PC-9 (cell line): ENCODE results near the gene BCAS3. TPM values are rescaled to one million over a fixed set of nuclear protein-coding genes. Genes with fewer than 3 reads are reported as not detected.

Experiments used
- BruUV-seq: library from RNA; stranded (reverse); fragments of 400-500 nt; replicated peaks from 2 replicates; lab custom pipeline; 2021; lab: Mats Ljungman, UMichigan
- CTCF ChIA-PET: fragments of 300-600 bp; sonication (Branson Sonifier 250); formaldehyde crosslinking; loops from one replicate; lab custom pipeline; 2022; ENCODE audit warnings: antibody characterized with exemption; lab: Charles Lee
- POLR2A ChIA-PET: fragments of 300-600 bp; sonication (Branson Sonifier 250); formaldehyde crosslinking; loops from one replicate; lab custom pipeline; 2022; ENCODE audit warnings: antibody characterized with exemption; ENCODE audit not compliant: unreplicated experiment; lab: Charles Lee
- DNase-seq, 2 experiments: peaks; one replicate each; pipeline versions ENCODE4 v3.0.0 to v3.0.0-alpha.2; 2015 to 2022; ENCODE audit warnings: mixed read lengths in 1 of 2
- H2AFZ ChIP-seq: fragments of 200-600 bp; sonication (generic); 2 replicates; pipeline ENCODE4 v1.8.1; 2017; ENCODE audit warnings: antibody characterized with exemption
- H3F3A ChIP-seq: fragments of 200-600 bp; sonication (generic); 2 replicates; pipeline ENCODE4 v1.8.1; 2017; ENCODE audit warnings: antibody characterized with exemption, mild to moderate bottlenecking, low read depth; ENCODE audit not compliant: insufficient read depth
- H3K27ac ChIP-seq: fragments of 200-600 bp; sonication (generic); 2 replicates; pipeline ENCODE4 v1.6.1; 2016; ENCODE audit warnings: mixed run types
- H3K27me3 ChIP-seq: fragments of 200-600 bp; sonication (generic); 2 replicates; pipeline ENCODE4 v1.6.1; 2016; ENCODE audit warnings: low read depth, mixed run types; ENCODE audit not compliant: insufficient read depth
- H3K36me3 ChIP-seq: fragments of 200-600 bp; sonication (generic); 2 replicates; pipeline ENCODE4 v1.6.1; 2016; ENCODE audit warnings: low read depth, mixed run types
- H3K4me1 ChIP-seq: fragments of 200-600 bp; sonication (generic); replicated peaks from 2 replicates; pipeline ENCODE4 v1.6.1; 2016; ENCODE audit warnings: mixed run types; ENCODE audit not compliant: insufficient read depth
- H3K4me2 ChIP-seq: fragments of 200-600 bp; sonication (generic); 2 replicates; pipeline ENCODE4 v1.6.1; 2017; ENCODE audit warnings: mixed run types
- H3K4me3 ChIP-seq: fragments of 200-600 bp; sonication (generic); 2 replicates; pipeline ENCODE4 v1.6.1; 2016; ENCODE audit warnings: mixed run types
- H3K79me2 ChIP-seq: fragments of 200-600 bp; sonication (generic); 2 replicates; pipeline ENCODE4 v1.6.1; 2017; ENCODE audit warnings: low read depth, mixed run types
- H3K9me2 ChIP-seq: fragments of 200-600 bp; sonication (generic); 2 replicates; pipeline ENCODE4 v1.8.1; 2017; ENCODE audit warnings: mild to moderate bottlenecking; ENCODE audit not compliant: insufficient read depth
- H3K9me3 ChIP-seq: fragments of 200-600 bp; sonication (generic); 2 replicates; pipeline ENCODE4 v1.8.1; 2016; ENCODE audit warnings: low read depth; ENCODE audit not compliant: insufficient read depth
- H4K20me1 ChIP-seq: fragments of 200-600 bp; sonication (generic); 2 replicates; pipeline ENCODE4 v1.8.1; 2017; ENCODE audit not compliant: insufficient read depth
- EZH2 ChIP-seq: fragments of 200-600 bp; sonication (generic); IDR thresholded peaks from 2 replicates; pipeline ENCODE4 v1.8.0; 2017; ENCODE audit warnings: antibody characterized with exemption, low read depth
- intact Hi-C: fragments of 100-400 bp; cut with micrococcal nuclease; formaldehyde crosslinking; loops from one replicate; pipeline ENCODE4 v1.10.0; 2022; ENCODE audit not compliant: unreplicated experiment
- total RNA-seq: library from RNA; stranded (reverse); gene quantifications from 2 replicates; pipeline ENCODE4 v1.2.3, GENCODE V29; 2021
- TF ChIP-seq, protein P1 (sequence below): fragments of 200-600 bp; sonication (generic); conservative IDR thresholded peaks from 2 replicates; pipeline ENCODE4 v1.6.1; 2017; ENCODE audit warnings: mixed run types, antibody characterized with exemption, mild to moderate bottlenecking, moderate library complexity

BCAS3 gene
- total RNA-seq, 1 experiment from 2014 or later: 26.0 TPM

DNA sequence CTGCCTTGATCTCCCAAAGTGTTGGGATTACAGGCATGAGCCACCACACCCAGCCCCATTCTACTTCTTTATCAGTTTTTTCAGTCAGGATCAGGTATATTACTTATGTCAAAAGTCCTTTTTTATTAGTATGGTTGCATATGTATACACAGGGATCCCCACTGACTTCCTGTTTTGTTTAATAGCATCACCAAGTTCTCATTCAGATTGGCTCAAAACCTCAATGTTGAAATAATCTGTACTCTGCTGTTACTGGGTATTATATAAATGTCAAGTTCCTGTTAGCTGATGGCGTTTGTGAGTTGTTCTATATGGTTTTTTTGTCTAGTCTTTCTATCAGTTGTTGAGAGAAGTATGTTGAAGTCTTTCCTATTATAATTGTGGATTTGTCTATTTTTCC lies 168.5 kb downstream of the BCAS3 start:
- BruUV-seq: no TSS peak
- TF ChIP-seq EZH2: no peak
- TF ChIP-seq, protein P1, sequence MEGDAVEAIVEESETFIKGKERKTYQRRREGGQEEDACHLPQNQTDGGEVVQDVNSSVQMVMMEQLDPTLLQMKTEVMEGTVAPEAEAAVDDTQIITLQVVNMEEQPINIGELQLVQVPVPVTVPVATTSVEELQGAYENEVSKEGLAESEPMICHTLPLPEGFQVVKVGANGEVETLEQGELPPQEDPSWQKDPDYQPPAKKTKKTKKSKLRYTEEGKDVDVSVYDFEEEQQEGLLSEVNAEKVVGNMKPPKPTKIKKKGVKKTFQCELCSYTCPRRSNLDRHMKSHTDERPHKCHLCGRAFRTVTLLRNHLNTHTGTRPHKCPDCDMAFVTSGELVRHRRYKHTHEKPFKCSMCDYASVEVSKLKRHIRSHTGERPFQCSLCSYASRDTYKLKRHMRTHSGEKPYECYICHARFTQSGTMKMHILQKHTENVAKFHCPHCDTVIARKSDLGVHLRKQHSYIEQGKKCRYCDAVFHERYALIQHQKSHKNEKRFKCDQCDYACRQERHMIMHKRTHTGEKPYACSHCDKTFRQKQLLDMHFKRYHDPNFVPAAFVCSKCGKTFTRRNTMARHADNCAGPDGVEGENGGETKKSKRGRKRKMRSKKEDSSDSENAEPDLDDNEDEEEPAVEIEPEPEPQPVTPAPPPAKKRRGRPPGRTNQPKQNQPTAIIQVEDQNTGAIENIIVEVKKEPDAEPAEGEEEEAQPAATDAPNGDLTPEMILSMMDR: no peak
- ChIA-PET CTCF (interaction anchor here (0.6 kb wide), 1 partner anchor 238 kb away, joined by 6 read pairs; no protein-coding TSS in a partner anchor), POLR2A (no interaction called here)
- intact Hi-C loops: no loop called here
- DNase-seq: no peak
- Histone ChIP-seq H3K9me2 (no peaks in the 10 kb centered on the region), H3K4me1 (no peaks in the 10 kb centered on the region), H3K9me3 (no peaks in the 10 kb centered on the region), H3K27me3 (no peaks in the 10 kb centered on the region), H3K27ac (no peak overlapping the region), H4K20me1 (no peaks in the 10 kb centered on the region), H3K4me2 (no peak overlapping the region), H3K79me2 (no peaks in the 10 kb centered on the region), H2AFZ (no peak overlapping the region), H3K4me3 (no peak overlapping the region), H3K36me3 (no peaks in the 10 kb centered on the region), H3F3A (no peaks in the 10 kb centered on the region)

DNA sequence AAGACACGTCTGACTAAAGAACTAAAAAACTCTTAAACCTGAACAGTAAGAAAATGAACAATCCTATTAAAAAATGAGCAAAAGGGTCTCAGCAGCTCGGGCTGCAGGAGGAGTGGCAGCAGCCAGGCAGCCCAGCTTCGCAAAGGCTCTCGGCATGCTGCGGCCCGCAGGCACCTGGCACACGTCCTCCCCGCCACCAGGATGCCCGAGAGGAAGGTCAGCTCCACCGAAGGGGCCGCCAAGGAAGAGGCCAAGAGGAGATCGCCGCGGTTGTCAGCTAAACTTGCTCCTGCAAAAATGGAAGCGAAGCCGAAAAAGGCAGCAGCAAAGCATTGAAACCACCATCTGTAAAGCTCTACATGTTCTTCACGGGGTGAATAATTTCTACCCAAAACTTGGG lies 173.5 kb downstream of the BCAS3 start:
- POLR2A ChIA-PET: no interaction called here

DNA sequence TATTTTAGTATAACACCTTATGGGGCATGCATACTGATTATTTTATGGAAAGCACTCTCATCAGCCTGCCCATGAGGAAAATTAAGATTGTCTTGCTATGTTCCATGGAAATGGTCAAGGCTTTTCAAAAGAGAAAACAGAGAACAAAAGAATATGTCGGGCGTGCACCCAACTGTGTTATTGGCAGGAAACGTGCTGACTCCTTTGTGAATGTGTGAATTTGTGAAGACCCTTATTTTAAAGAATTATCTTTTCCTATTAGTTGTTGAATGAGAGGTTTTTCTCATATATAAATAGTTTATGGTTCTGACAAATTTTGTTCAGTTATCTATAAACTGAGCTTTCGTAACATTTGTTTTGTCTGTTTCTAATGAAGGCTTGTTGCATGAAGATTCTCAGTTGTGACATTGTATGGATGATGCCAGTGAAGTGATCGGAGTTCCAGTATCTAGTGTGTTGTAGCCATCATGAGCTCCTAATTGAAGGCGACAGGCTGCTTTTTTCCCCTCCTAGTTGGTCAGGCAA lies 180.0 kb downstream of the BCAS3 start:
- H3K27ac ChIP-seq: no peak overlapping the region
- no peaks in the 10 kb centered on the region for H3K36me3 ChIP-seq
- no peak for DNase-seq
- TF ChIP-seq, protein P1: no peak
- H3F3A ChIP-seq: no peaks in the 10 kb centered on the region
- H3K9me2 ChIP-seq: no peaks in the 10 kb centered on the region
- H3K79me2 ChIP-seq: no peaks in the 10 kb centered on the region
- H3K27me3 ChIP-seq: no peaks in the 10 kb centered on the region
- intact Hi-C loops: no loop called here
- H3K4me2 ChIP-seq: no peak overlapping the region
- no TSS peak for BruUV-seq
- POLR2A ChIA-PET: interaction anchor here (0.6 kb wide), 1 partner anchor 49 kb away, joined by 3 read pairs; no protein-coding TSS in a partner anchor
- CTCF ChIA-PET: no interaction called here
- no peak overlapping the region for H2AFZ ChIP-seq
- 0 out of 2 replicates have a peak, but pooled peaks cover 4% of the 10 kb centered on the region for H3K9me3 ChIP-seq
- H4K20me1 ChIP-seq: no peaks in the 10 kb centered on the region
- no peaks in the 10 kb centered on the region for H3K4me1 ChIP-seq
- H3K4me3 ChIP-seq: no peak overlapping the region

More for the DNA sequence above, 173.5 kb downstream of the BCAS3 start:
- Histone ChIP-seq H3K4me2 (no peak overlapping the region), H4K20me1 (no peaks in the 10 kb centered on the region), H3F3A (no peaks in the 10 kb centered on the region), H3K9me3 (no peaks in the 10 kb centered on the region), H3K27me3 (no peaks in the 10 kb centered on the region), H3K9me2 (no peaks in the 10 kb centered on the region), H3K27ac (no peak overlapping the region), H3K36me3 (no peaks in the 10 kb centered on the region), H3K4me1 (no peaks in the 10 kb centered on the region), H3K4me3 (no peak overlapping the region), H3K79me2 (no peaks in the 10 kb centered on the region), H2AFZ (no peak overlapping the region)
- TF ChIP-seq, protein P1: no peak
- no peak for TF ChIP-seq EZH2
- CTCF ChIA-PET: interaction anchor here (0.7 kb wide), 1 partner anchor 138 kb away, joined by 3 read pairs; no protein-coding TSS in a partner anchor
- no peak for DNase-seq
- no TSS peak for BruUV-seq
- intact Hi-C loops: no loop called here
